ENCODE data around the gene STARD13.

Gene STARD13

GRCh38 chr13:33123066-33123859 lies 162.3 kb downstream of the STARD13 start:
- no peak for TF ChIP-seq REST (IDR thresholded peaks at IDR 0.05; ENCODE audit: low read depth)
- TF ChIP-seq TAF1 (IDR thresholded peaks at IDR 0.05; ENCODE audit: low read depth): no peak
- no peak for TF ChIP-seq USF1 (IDR thresholded peaks at IDR 0.05)
- TF ChIP-seq FOXM1 (IDR thresholded peaks at IDR 0.05; ENCODE audit: borderline replicate concordance, low read depth): no peak
- no peak for TF ChIP-seq YY1 (IDR thresholded peaks at IDR 0.05; ENCODE audit: low read depth)
- no peak for TF ChIP-seq EGR1 (IDR thresholded peaks at IDR 0.05)

- TF ChIP-seq CREB1 (IDR thresholded peaks at IDR 0.05; ENCODE audit: low read depth) (no peak), TAF1 (IDR thresholded peaks at IDR 0.05; ENCODE audit: low read depth) (no peak), FOXM1 (IDR thresholded peaks at IDR 0.05; ENCODE audit: borderline replicate concordance, low read depth) (no peak), RAD21 (IDR thresholded peaks at IDR 0.05; ENCODE audit: low read depth) (no peak), EGR1 (IDR thresholded peaks at IDR 0.05) (no peak), EP300 (IDR thresholded peaks at IDR 0.05; ENCODE audit: borderline replicate concordance) (no peak), YY1 (IDR thresholded peaks at IDR 0.05; ENCODE audit: low read depth) (no peak), TEAD4 (IDR thresholded peaks at IDR 0.05) (no peak), CEBPB (IDR thresholded peaks at IDR 0.05) (no peak), MAX (IDR thresholded peaks at IDR 0.05) (no peak), REST (IDR thresholded peaks at IDR 0.05; ENCODE audit: low read depth) (no peak), USF1 (IDR thresholded peaks at IDR 0.05) (no peak), TCF12 (IDR thresholded peaks at IDR 0.05; ENCODE audit: low read depth) (no peak), NFIC (IDR thresholded peaks at IDR 0.05) (no peak), ZBTB7A (IDR thresholded peaks at IDR 0.05; ENCODE audit: low read depth) (no peak)
Observed at GRCh38 chr13:33119856-33120543, 165.6 kb downstream of the STARD13 start.

- TF ChIP-seq USF1 (IDR thresholded peaks at IDR 0.05): no peak
- no peak for TF ChIP-seq NFIC (IDR thresholded peaks at IDR 0.05)
Observed at GRCh38 chr13:33119022-33119781, 166.4 kb downstream of the STARD13 start.

GRCh38 chr13:33116321-33117010 lies 169.1 kb downstream of the STARD13 start:
- TF ChIP-seq CEBPB (IDR thresholded peaks at IDR 0.05) (no peak), CREB1 (IDR thresholded peaks at IDR 0.05; ENCODE audit: low read depth) (no peak), FOXM1 (IDR thresholded peaks at IDR 0.05; ENCODE audit: borderline replicate concordance, low read depth) (no peak), RAD21 (IDR thresholded peaks at IDR 0.05; ENCODE audit: low read depth) (no peak), USF1 (IDR thresholded peaks at IDR 0.05) (no peak), YY1 (IDR thresholded peaks at IDR 0.05; ENCODE audit: low read depth) (no peak), EGR1 (IDR thresholded peaks at IDR 0.05) (no peak), TCF12 (IDR thresholded peaks at IDR 0.05; ENCODE audit: low read depth) (no peak), NFIC (IDR thresholded peaks at IDR 0.05) (no peak), REST (IDR thresholded peaks at IDR 0.05; ENCODE audit: low read depth) (no peak), EP300 (IDR thresholded peaks at IDR 0.05; ENCODE audit: borderline replicate concordance) (no peak)

All from Ishikawa (cell line).